NT2/D1 (cell line): ENCODE results near the gene DUS2.
A peak's percentile ranks its signal among the peaks of the same experiment; 100 is the strongest.
"Not testable (repeated sequence)": the region's sequence is repeated elsewhere in the genome, so short reads cannot be mapped to it uniquely, and the experiment has no call there.

Experiments used
- DNase-seq: peaks from one replicate; pipeline ENCODE4 v3.0.0-alpha.2; 2011; ENCODE audit warnings: low read depth, low spot score
- H3K27me3 ChIP-seq: 2 replicates; pipeline ENCODE4 v1.6.0; 2011; ENCODE audit warnings: mild to moderate bottlenecking; ENCODE audit not compliant: insufficient read length, insufficient read depth
- H3K36me3 ChIP-seq: 2 replicates; pipeline ENCODE4 v1.6.1; 2011; ENCODE audit warnings: mild to moderate bottlenecking, low read length, mixed read lengths; ENCODE audit not compliant: insufficient read depth, insufficient read length
- H3K4me1 ChIP-seq: 2 replicates; pipeline ENCODE4 v1.5.1; 2011; ENCODE audit not compliant: insufficient read depth, insufficient read length
- H3K4me3 ChIP-seq: 2 replicates; pipeline ENCODE4 v1.5.1; 2011; ENCODE audit warnings: low read depth; ENCODE audit not compliant: insufficient read length
- H3K9ac ChIP-seq: 2 replicates; pipeline ENCODE4 v1.6.0; 2011; ENCODE audit warnings: low read depth; ENCODE audit not compliant: insufficient read length
- H3K9me3 ChIP-seq: 2 replicates; pipeline ENCODE4 v1.5.1; 2011; ENCODE audit warnings: mild to moderate bottlenecking, low read length; ENCODE audit not compliant: insufficient read depth
- SUZ12 ChIP-seq: IDR thresholded peaks from 2 replicates; pipeline ENCODE4 v1.6.1; 2011; ENCODE audit not compliant: insufficient read length, insufficient read depth; ENCODE audit errors: extremely low read depth
- YY1 ChIP-seq: IDR thresholded peaks from 2 replicates; pipeline ENCODE4 v1.6.1; 2011; ENCODE audit not compliant: insufficient read length, insufficient read depth
- ZNF274 ChIP-seq: IDR thresholded peaks from 2 replicates; pipeline ENCODE4 v1.6.1; 2011; ENCODE audit warnings: mild to moderate bottlenecking, low read depth, low read length

The DUS2 gene

GRCh38 chr16:67993207-67994039, 29.7 kb upstream of the DUS2 start:
- Histone ChIP-seq H3K4me3 (no peak overlapping the region), H3K36me3 (no peaks in the 10 kb centered on the region), H3K4me1 (peaks cover 5% of the 10 kb centered on the region), H3K9ac (peak overlapping the region; percentile 32), H3K27me3 (peaks cover 23% of the 10 kb centered on the region), H3K9me3 (peaks cover 4% of the 10 kb centered on the region; the same call in 1 of the 2 replicates)
- no peak for DNase-seq
- no peak for TF ChIP-seq SUZ12
- no peak for TF ChIP-seq ZNF274
- TF ChIP-seq YY1 = no peak

- H3K9me3 ChIP-seq, H3K36me3 ChIP-seq, H3K4me3 ChIP-seq, H3K4me1 ChIP-seq, H3K9ac ChIP-seq, DNase-seq: not testable (repeated sequence)
- peaks cover 20% of the 10 kb centered on the region for H3K27me3 ChIP-seq
Observed at GRCh38 chr16:67994040-67994408, 29.1 kb upstream of the DUS2 start.

GRCh38 chr16:67995423-67995822, 27.7 kb upstream of the DUS2 start:
- Histone ChIP-seq H3K9me3 (peaks cover 7% of the 10 kb centered on the region; the same call in 1 of the 2 replicates), H3K4me1 (peaks cover 5% of the 10 kb centered on the region), H3K9ac (no peak overlapping the region), H3K4me3 (no peak overlapping the region), H3K27me3 (peaks cover 17% of the 10 kb centered on the region), H3K36me3 (no peaks in the 10 kb centered on the region)
- DNase-seq = no peak
- no peak for TF ChIP-seq YY1
- TF ChIP-seq ZNF274 = no peak
- no peak for TF ChIP-seq SUZ12

GRCh38 chr16:67996666-67997065, 26.4 kb upstream of the DUS2 start:
- no peak for DNase-seq
- H3K27me3 ChIP-seq = peaks cover 14% of the 10 kb centered on the region
- H3K9me3 ChIP-seq = peaks cover 7% of the 10 kb centered on the region; the same call in 1 of the 2 replicates
- H3K4me1 ChIP-seq = peaks cover 5% of the 10 kb centered on the region
- no peak overlapping the region for H3K9ac ChIP-seq
- H3K36me3 ChIP-seq = no peaks in the 10 kb centered on the region
- no peak for TF ChIP-seq YY1
- no peak for TF ChIP-seq SUZ12
- TF ChIP-seq ZNF274 = no peak
- H3K4me3 ChIP-seq = no peak overlapping the region

GRCh38 chr16:67998231-67998778, 24.8 kb upstream of the DUS2 start:
- DNase-seq, H3K4me3 ChIP-seq, H3K27me3 ChIP-seq, H3K9ac ChIP-seq, H3K9me3 ChIP-seq, H3K4me1 ChIP-seq, H3K36me3 ChIP-seq: not testable (repeated sequence)

- H3K9me3 ChIP-seq, H3K27me3 ChIP-seq, H3K4me3 ChIP-seq, H3K9ac ChIP-seq, DNase-seq, H3K4me1 ChIP-seq, H3K36me3 ChIP-seq: not testable (repeated sequence)
Observed at GRCh38 chr16:67998779-67999688, 24.1 kb upstream of the DUS2 start, which contains the start of gene DPEP2. Gene DPEP2 (minus strand): TSS chr16:67999484. CDS start chr16:67993212, 6,272 bp downstream.

- H3K4me1 ChIP-seq = no peaks in the 10 kb centered on the region
- H3K9ac ChIP-seq = no peak overlapping the region
- no peaks in the 10 kb centered on the region for H3K27me3 ChIP-seq
- DNase-seq = no peak
- no peak overlapping the region for H3K4me3 ChIP-seq
- TF ChIP-seq ZNF274 (no peak), YY1 (no peak), SUZ12 (no peak)
- no peaks in the 10 kb centered on the region for H3K36me3 ChIP-seq
- peaks cover 7% of the 10 kb centered on the region; the same call in 1 of the 2 replicates for H3K9me3 ChIP-seq
Observed at GRCh38 chr16:67999985-68000384, 23.1 kb upstream of the DUS2 start.
